ENCODE data around the gene FGF14. TPM values are rescaled to one million over a fixed set of nuclear protein-coding genes. Genes with fewer than 3 reads are reported as not detected.

FGF14 gene
- total and polyA plus RNA-seq, 2 of the 4 experiments (the other 2 are of a cell fraction), result under 0.01 TPM; not detected in 1

GRCh38 chr13:102185375-102185984, 216.4 kb downstream of the FGF14 start:
- Histone ChIP-seq H3K9me1 (ENCODE audit: insufficient read depth, low read length) (0 out of 2 replicates have a peak, but pooled peaks cover 4% of the 10 kb centered on the region), H4K91ac (ENCODE audit: insufficient read depth, low read depth, low read length) (no peak overlapping the region), H3K14ac (replicated peaks; ENCODE audit: low read depth, low read length) (no peak overlapping the region), H3K4me1 (ENCODE audit: control insufficient read depth, insufficient read depth, low read length) (no peaks in the 10 kb centered on the region), H3K27ac (ENCODE audit: insufficient read depth, low read length) (no peak overlapping the region), H2BK15ac (ENCODE audit: low read depth, low read length) (no peak overlapping the region), H2BK120ac (ENCODE audit: low read depth, low read length) (no peak overlapping the region), H3K4me2 (ENCODE audit: low read depth, low read length) (no peak overlapping the region), H2AFZ (replicated peaks; ENCODE audit: low read length, poor library complexity) (no peak overlapping the region), H3K27me3 (ENCODE audit: control insufficient read depth, insufficient read depth, low read length) (no peaks in the 10 kb centered on the region), H3K9me3 (ENCODE audit: control insufficient read depth, insufficient read depth, low read length) (no peaks in the 10 kb centered on the region), H4K20me1 (ENCODE audit: insufficient read depth, low read length) (no peaks in the 10 kb centered on the region), H4K5ac (ENCODE audit: low read depth, low read length) (no peak overlapping the region), H2AK9ac (replicated peaks; ENCODE audit: low read depth, low read length, poor library complexity) (no peak overlapping the region), H3K4me3 (ENCODE audit: insufficient read depth, low read depth, low read length) (no peak overlapping the region), H2BK20ac (ENCODE audit: low read depth, low read length) (no peak overlapping the region), H3K4ac (ENCODE audit: low read depth, low read length) (no peak overlapping the region), H3K36me3 (ENCODE audit: control insufficient read depth, insufficient read depth, low read length) (no peaks in the 10 kb centered on the region), H4K8ac (ENCODE audit: low read depth in 2 of 2, low read length in 2 of 2) (no peak overlapping the region), H2AK5ac (ENCODE audit: low read depth, low read length) (no peak overlapping the region), H3K9ac (ENCODE audit: low read depth, low read length) (no peak overlapping the region), H3K18ac (ENCODE audit: low read depth, low read length) (no peak overlapping the region), H3K56ac (ENCODE audit: extremely low read depth, insufficient read depth, low read length) (no peak overlapping the region), H3K79me1 (ENCODE audit: low read depth in 1 of 2, low read length in 2 of 2) (no peaks in the 10 kb centered on the region), H3K23ac (ENCODE audit: low read depth, low read length) (no peak overlapping the region), H2BK5ac (ENCODE audit: low read depth, low read length, poor library complexity, severe bottlenecking) (no peak overlapping the region)
- intact Hi-C loops (cut with micrococcal nuclease) (no loop called here), dilution Hi-C loops (cut with HindIII; ENCODE audit: low sequenced_read_pairs, unreplicated experiment) (no loop called here), in situ Hi-C loops (cut with MboI; ENCODE audit: low sequenced_read_pairs) (no loop called here)
- DNase-seq, result no peak
- CTCF ChIA-PET, result interaction anchor here (0.6 kb wide), 1 partner anchor 1033 kb away, joined by 3 read pairs; no protein-coding TSS in a partner anchor
- POLR2A ChIA-PET (ENCODE audit: unreplicated experiment), result no interaction called here
- no peak for ATAC-seq (ENCODE audit: low read depth)
- TF ChIP-seq RCOR1 (IDR thresholded peaks at IDR 0.05; ENCODE audit: insufficient replicate concordance, low read length) (no peak), RAD21 (IDR thresholded peaks at IDR 0.05; ENCODE audit: low read length) (no peak), CTCF (conservative IDR thresholded peaks at IDR 0.05; ENCODE audit: low read depth, low read length) (no peak), RFX5 (IDR thresholded peaks at IDR 0.05; ENCODE audit: low read depth, low read length) (no peak), MAFK (IDR thresholded peaks at IDR 0.05; ENCODE audit: low read depth, low read length) (no peak), FOS (IDR thresholded peaks at IDR 0.05; ENCODE audit: low read depth, low read length) (no peak), NFE2L2 (IDR thresholded peaks at IDR 0.05; ENCODE audit: low read depth, low read length) (no peak), SMC3 (IDR thresholded peaks at IDR 0.05; ENCODE audit: low read depth, low read length) (no peak), USF2 (IDR thresholded peaks at IDR 0.05; ENCODE audit: low read depth, low read length) (no peak), CEBPB (IDR thresholded peaks at IDR 0.05; ENCODE audit: low read depth, low read length) (no peak), POLR2A (IDR thresholded peaks at IDR 0.05; ENCODE audit: low read depth, low read length) (no peak), BHLHE40 (IDR thresholded peaks at IDR 0.05; ENCODE audit: low read depth, low read length) (no peak), CHD1 (IDR thresholded peaks at IDR 0.05; ENCODE audit: low read depth, low read length) (no peak), MAZ (IDR thresholded peaks at IDR 0.05; ENCODE audit: borderline replicate concordance, low read depth, low read length) (no peak), MXI1 (IDR thresholded peaks at IDR 0.05; ENCODE audit: borderline replicate concordance, low read depth, low read length) (no peak), ELK1 (IDR thresholded peaks at IDR 0.05; ENCODE audit: borderline replicate concordance, low read depth, low read length) (no peak)
- no TSS peak for BruUV-seq (replicated peaks)
- WGBS, 2 experiments (ENCODE audit: extremely low coverage in 2 of 2, insufficient read length in 1 of 2), result no CpG with 5 or more reads among the region's 5 CpGs

Measured in IMR-90 (cell line).